HG03097 (cell line): Measurements from ENCODE around the gene TCFL5.
A peak's percentile ranks its signal among the peaks of the same experiment; 100 is the strongest.
"Not testable (repeated sequence)": the region's sequence is repeated elsewhere in the genome, so short reads cannot be mapped to it uniquely, and the experiment has no call there.

ENCODE experiments used
- ATAC-seq: cut with Tn5 transposase; IDR thresholded peaks from one replicate; pipeline ENCODE4 v1.9.1; 2021; ENCODE audit not compliant: unreplicated experiment, low FRiP score

The TCFL5 gene

DNA sequence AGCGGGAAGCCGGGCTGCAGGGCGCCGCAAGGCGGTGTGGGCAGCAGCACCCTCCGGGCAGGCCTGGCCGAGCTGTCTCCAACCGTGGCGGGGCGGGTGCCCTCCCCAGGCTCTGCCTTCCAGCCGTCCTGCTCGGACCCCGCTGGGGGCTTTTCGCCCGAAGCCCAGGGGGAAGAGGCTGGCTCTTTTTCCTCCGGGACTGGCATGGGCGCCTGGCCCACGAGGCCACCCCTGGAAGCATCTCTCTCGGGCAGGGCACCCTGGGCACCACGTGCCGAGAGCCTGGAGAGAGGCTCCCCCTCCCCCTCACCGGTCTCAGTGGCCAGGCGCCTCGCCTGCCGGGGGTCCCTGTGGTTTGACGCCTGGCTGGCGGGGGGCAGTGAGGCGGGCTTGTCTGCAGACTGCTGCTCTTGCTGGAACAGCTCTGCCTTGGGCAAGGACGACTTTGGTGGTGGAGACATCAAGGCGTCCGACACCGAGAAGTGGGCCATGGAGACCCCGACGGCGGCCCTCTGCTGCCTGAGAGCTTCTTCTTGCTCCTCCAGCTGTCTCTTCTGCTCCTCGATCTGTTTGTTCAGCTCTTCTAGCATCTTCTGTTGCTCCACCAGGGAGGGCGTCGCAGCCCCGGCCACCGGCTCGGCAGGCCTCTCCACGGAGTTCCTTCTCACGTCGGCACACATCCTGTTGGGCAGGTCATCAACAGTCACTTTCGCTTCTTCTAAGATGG lies 19.5 kb upstream of the TCFL5 start:
- ATAC-seq, result no peak

DNA sequence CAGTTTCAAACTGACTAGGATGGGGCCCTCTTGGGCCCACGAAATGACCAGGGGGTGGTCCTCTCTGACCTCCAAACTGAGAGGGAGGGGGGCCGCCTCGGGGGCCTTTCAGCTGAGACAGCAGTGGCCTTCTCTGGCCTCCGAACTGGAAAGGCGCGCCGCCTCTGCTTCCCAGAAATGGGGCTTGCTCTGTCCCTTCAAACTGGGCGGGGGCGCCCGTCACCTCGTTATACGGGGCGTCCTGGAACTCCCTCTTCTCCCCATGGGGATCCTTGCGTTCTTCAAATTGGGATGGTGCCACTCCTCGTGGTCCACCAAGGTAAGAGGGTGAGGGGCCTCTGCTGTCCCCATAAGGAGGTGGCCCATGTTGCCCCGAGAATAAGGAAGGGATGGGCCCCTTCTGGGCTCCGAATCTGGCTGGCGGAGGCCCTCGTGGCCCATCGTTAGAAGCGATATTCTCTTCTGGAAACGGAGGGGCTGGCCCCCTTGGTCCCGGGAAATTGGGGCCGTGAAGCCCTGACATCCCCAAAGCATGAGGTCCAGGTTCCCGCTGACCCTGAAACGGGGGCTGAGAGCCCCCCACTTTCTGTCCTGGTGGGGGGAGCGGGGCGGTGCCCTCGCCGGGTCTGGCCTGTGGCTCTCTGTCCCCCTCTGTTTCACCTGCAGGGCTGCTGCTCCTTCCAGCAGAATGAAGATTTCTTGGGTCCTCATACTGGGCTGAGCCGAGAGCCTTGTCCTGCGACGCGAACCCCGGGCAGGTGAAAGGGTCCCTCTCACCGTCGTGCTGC lies 18.7 kb upstream of the TCFL5 start:
- no peak for ATAC-seq

DNA sequence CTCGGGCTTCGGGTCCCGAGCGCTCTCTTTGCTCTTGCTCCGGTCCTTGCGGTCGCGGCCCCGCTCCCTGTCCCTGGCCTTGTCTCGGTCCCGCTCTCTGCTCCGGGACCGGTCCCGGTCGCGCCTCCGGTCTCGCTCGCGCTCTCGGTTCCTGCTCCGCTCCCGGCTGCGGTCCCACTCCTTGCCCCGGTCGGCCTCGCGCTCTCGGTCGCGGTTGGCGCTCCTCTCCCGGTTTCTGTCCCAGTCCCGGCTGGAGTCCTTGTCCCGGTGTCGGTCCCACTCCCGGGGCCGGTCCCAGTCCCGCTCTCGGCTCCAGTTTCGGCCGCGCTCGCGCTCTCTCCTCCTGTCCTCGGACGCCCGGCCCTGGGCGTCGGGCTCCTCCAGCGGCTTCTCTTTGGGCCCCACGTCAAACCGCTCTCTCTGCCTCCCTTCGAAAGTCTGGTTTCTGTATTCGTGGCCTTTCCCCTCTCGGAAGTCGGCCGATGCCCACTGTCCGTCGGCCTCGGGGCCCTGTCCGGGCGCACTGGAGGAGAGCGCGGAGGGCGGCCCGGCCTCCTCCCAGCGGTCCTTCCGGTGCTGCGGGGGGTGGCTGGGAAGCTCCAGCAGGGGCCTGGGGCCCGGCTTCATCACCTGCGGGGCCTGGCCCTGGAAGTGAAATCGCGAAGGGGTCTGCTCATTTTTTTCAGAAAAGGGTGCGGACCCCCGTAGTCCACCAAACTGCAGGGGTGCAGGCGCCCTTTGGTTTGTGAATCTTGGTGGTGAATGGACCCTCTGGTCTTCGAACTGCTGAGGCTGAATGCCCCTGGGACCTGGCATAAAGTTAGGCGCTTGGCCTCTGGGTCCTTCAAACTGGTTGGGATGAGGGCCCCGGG lies 17.9 kb upstream of the TCFL5 start:
- no peak for ATAC-seq

DNA sequence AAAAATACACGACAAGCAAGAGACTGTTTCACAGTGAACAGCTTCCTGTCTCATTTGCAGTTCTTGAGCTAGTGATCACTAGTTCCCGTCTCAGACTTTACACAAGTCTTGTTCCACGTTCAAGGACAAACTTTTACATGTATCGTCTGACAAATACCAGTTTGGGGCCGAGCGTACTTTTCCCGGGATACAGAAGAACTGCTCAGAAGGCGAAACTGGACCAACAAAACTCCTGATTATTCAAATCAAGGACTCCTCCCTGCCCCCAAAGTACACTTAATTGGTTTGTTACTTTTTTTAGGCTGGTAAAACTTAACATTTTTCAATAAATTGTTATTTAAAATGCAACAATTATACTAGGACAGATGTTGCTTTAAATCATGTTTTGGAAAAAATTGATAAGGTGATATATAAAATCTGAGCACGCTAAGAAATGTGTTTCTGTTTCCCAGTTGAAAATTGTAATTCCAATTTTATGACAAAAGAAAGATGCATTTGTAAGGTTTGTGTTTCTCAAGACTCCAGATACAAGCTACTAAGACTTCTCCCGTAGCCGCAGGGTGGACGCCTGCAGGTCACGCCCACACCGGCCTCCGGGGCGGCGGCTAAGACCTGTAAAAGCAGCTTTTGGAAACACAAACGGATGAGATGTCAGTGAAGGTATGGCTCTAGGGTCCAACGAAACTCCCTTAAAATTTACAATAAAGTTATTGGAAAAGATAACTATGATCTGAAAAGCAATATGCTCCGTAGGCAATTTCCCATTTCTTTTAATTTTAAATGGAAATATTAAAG lies 16.8 kb upstream of the TCFL5 start:
- ATAC-seq, result no peak

DNA sequence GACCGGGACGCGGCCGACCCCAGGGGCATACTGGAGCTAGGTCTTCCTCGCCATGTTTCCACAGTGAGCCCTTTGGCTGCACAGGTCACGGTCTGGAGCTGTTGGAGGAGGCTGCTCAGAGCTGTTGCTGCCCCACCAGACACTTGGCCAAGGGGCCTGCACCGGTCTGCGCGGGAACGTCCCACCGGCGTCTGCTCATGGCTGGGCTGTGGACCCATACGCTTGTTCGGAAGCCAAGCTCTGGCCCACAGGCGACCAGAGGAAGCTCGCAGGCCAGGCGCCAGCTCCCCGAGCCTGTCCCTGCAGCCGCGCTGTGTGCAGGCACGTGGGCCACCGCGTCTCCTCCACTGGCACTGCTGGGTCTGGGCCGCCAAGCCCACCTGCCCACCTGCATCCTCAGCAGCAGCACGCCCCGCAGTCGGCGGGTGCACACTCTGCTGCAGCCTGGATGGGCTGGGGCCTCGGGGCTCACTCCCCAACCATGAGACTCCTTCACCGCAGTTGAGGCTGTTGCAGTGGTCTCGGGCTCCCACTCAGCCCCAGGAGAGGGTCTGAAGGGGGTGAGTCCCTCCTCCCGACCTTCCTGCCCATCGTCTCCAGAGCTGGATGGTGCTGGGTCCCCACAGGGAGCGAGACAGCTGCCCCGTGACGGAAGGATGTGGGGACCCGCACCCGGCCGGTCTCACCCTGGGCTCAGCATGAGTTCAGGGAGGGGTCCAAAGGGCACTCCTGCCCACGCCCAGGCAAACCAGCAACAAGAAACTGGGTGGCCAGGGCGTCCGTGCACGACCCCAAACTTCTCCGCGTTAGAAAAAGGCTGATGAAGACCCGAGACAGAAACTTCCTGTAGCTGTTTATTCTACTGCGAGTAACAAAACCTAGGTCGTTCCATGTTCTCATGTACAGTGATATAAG lies 15.5 kb upstream of the TCFL5 start:
- ATAC-seq, result no peak

DNA sequence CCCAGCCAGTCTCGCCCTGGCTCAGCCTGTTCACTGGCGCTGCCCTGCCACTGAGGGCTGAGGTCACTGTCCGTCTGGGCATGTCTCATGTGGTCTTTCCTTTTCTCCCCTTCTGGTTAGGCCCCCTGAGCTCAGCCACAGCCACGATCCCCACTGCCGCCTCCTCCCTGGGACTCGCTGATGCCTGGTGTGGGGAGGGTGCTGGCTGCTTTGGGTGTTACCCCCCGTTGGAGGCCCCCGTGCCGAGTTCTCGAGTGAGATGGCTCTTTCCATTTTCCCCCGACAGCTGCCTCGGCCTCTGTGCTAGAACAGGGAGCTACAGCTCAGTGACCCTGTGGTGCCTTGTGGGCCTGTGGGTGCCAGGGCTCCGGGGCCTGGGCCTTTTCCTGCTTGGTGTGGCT lies 14.9 kb upstream of the TCFL5 start:
- ATAC-seq, result no peak

DNA sequence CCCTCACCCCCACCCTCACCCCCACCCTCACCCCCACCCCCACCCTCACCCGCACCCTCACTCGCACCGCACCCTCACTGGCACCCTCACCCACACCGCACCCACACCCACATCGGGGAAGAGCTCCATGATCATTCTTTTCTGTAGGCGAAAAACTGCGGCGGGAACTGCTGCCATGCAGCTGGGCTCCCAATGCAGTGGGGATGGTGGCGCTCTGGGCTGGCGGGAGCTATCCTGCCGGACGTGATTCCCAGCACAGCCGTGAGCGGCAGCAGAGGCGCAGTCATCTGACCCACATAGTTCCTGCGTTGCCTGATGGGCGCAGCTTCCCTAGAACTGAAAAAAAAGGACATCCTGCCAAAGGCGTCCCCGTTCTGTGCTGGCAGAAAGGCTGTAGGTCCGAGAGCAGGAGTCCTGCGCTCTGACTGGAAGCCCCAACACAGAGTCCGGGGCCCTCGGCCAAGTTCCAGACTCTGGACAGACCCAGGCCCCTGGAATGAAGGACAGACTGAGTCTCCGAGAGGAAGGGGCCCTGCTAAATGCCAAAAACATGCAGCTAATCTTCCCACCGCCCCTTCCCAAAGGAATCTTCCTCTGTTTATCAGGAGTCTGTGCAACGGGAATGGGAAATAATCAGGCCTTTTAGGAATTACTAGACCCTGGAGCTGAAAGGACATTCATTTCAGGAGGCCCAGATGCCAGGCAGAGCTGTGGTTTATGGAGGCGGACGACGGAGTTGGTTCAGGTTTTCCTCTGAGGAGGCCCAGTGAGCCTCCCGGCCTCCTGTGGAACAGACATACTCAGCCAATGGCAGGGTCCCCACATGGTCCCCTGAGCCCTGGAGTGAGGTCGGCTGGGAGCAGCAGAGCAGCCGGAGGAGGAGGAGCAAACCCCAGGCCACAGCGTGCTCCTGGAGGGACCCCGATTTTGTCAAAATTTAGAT lies 14.1 kb upstream of the TCFL5 start:
- no peak for ATAC-seq

DNA sequence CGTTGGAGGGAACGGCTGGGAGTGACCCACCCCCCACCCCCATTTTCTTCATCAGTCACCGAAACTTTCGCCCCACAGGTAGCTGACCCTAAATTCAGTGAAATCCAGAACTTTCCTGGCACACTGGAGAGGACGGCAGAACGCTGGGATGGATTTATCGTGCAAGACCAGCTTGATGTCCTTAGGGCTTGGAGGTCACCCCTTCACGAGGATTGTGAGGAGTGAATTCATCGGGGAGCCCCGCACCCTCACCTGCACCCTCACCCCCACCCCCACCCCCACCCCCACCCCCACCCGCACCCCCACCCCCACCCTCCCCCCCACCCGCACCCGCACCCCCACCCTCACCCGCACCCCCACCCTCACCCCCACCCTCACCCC lies 13.3 kb upstream of the TCFL5 start:
- ATAC-seq, result no peak

DNA sequence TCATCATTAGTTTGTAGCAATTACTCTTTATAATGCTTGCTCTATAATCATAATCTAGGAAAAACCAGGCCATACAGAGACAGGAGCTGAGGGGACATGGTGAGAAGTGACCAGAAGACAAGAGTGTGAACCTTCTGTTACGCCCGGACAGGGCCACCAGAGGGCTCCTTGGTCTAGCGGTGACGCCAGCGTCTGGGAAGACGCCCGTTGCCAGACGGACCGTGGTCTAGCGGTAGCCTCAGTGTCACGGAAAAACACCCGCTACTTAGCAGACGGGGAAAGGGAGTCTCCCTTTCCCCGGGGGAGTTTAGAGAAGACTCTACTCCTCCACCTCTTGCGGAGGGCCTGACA lies 12.0 kb upstream of the TCFL5 start:
- not testable (repeated sequence) for ATAC-seq

DNA sequence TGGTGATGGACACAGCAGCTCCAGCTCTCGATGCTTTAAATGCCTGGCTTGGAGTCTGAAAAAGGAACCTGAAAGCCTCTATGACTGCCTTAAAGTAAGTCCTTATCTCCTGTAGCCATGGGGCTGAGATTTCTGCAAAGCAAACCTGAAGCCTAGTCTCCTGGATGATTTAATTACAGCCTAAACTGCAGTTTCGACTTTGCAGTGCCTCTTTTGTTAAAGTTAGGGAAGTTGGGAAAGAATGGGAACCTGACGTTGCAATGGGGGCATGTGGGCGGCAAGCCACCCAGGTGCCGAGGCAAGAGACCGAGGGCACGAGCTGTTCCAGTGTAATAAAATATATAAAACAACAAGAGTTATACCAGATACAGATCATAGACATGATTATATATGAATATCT lies 11.7 kb upstream of the TCFL5 start:
- no peak for ATAC-seq

DNA sequence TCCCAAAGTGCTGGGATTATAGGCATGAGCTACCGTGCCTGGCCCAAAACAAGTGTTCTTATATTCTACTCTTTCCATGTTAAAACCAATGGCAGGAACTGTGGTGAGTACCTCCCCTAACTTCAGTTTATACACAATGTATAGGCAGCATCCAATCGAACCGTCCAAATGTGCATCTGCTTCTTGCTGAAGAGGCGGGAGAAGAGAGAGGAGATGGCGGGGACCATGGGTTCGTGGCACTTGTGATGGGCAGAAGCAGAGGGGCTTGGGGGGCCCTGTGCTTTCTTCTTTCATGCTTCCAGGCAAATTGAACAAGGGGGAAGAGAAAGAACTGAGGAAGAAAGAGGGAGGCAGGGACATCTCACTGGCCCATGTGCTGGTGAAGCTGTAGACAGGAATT lies 11.2 kb upstream of the TCFL5 start:
- ATAC-seq, result no peak

DNA sequence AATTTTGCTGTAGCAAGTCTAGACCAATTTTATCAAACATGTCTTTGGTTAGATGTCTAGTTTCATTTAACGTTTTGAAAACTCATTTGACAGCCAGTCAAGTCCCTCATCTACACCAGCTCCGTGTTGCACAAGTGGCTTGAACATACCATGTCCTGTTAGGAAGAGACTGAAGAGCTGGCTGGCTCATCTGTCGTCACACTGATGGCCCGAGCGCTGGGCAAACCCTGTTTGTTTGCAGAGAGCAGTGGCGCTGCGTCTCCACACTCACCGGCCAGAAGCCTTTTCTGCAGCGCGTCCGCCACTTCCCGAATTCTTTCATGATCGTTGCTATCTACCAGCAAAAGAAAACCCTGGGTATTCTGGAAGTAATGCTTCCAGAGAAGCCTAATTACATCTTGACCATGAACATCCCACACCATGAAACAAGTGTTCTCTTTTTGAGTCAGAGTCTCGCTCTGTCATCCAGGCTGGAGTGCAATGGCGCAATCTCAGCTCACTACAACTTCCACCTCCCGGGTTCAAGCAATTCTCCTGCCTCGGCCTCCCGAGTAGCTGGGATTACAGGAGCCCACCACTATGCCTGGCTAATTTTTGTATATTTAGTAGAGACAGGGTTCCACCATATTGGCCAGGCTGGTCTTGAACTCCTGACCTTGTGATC lies 10.7 kb upstream of the TCFL5 start:
- no peak for ATAC-seq

DNA sequence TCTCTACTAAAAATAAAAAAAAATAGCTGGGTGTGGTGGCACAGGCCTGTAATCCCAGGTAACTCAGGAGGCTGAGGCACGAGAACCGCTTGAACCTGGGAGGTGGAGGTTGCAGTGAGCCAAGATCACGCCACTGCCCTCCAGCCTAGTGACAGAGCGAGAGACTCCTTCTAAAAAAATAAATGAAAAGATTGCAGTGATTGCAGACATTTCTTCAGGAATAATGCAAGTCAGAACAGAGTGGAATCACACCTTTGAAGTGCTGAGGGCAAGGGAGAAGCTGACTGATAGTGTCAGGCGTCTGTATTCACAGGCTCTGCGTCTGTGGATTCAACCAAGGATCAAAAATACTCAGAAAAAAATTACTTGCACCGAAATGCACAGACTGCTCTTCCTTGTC lies 2.6 kb upstream of the TCFL5 start:
- ATAC-seq, result no peak

DNA sequence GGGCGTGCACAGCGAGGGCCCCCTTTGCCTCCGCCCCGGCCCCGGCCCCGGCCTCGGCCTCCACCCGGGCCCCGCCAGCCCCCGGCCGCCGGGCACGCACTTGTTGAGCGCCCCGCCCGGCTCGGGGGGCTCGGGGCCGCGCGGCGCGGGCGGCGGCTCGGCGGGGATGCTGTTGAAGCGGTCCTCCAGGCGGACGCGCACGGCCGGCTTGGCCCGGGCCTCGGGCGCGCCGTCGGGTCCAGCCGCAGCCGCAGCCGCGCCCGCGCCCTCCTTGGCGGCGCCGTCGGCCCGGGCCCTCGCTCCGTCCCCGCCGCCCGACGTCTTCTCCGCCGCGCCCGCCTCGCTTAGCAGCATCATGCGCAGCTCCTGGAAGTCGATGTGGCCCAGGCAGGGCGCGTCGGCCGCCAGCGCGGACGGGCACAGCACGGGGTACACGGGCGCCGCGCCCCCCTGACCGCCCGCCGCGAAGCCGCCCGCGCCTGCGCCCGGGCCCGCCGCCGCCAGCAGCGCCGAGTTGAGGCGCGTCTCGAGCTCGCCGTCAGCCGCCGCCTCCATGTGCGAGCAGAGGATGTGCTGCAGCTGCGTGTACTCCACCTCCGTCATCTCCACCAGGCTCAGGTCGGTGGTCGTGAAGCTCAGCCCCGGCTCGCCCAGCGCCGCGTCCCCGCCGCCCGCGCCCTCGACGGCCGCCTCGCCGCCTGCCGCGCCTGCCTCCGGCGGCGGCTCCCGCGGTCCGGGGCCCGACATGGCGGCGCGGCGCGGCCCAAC lies 514 bp downstream of the TCFL5 start:
- ATAC-seq, result peak; percentile 21

DNA sequence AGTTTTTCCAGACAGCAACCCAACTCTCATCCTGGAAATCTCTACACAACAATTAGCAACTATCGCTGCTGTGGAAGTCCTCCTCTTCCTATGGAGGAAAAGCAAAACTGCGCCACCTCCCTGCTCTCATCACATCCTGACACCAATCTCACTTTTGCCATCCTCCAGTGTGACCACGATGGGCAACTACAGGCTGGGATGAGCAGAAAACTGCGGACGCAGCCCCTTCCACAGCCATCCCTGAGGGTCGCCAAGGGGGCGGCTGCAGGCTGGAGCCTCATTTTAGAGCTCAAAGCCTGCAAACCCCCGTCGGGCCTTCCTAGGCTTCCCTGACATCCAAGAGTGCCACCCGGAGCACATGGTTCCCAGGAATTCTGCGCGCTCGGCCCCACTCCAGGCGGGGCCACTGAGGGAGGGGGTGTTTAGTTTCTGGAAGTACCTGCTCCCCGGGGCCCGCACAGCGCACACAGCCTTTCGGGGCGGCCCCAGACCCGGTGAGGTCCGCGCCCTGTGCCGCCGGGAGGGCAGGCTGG lies 1.2 kb downstream of the TCFL5 start:
- ATAC-seq, result no peak

DNA sequence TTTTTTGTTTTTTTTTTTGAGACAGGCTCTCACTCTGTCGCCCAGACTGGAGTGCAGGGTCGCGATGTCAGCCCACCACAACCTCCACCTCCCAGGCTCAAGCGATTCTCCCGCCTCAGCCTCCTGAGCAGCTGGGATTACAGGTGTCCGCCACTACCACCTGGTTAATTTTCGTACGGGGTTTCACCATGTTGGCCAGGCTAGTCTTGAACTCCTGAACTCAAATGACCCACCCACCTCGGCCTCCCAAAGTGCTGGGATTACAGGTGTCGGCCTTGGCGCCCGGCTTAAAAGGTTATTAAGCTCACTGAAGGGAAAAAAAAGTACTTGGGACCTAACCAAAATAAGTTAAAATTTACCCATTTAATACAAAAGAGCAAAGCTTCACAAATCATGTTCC lies 1.9 kb downstream of the TCFL5 start:
- no peak for ATAC-seq
